ENCODE results near the gene RAC3. TPM values are rescaled to one million over a fixed set of nuclear protein-coding genes. Genes with fewer than 3 reads are reported as not detected.

The RAC3 gene
- total RNA-seq, 2 donors from 2014 or later, result 41.8 to 93.9 TPM

DNA sequence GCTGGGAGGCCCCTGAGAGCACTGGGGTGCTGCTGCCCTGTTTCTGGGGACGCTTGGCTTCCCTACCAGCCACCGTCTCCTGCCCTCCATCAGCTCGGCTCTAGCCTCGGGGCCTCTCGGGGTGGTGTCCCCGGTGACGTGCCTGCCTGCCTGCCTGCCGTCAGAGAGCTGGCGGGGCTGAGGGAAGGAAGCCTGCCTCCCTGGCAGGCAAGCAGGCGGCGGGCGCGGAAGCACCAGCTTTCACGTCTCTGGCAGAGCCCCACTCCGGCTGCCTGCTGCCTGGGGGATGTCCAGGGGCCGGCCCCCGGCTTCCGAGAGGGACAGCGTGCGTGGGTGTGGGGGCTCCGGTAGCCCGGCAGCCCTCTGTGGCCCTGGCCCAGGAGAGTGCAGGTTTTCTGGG lies 18.1 kb upstream of the RAC3 start:
- Histone ChIP-seq H3K4me1 (replicated peaks) (no peaks in the 10 kb centered on the region), H3K36me3 (no peaks in the 10 kb centered on the region), H3K9me3 (no peaks in the 10 kb centered on the region), H3K27ac (peak overlapping the region; percentile 42 to 48), H3K4me3 (no peak overlapping the region), H3K27me3 (replicated peaks; ENCODE audit: insufficient read depth) (no peaks in the 10 kb centered on the region)
- intact Hi-C loops (cut with DNase I), result no loop called here
- no peak for TF ChIP-seq POLR2A (IDR thresholded peaks at IDR 0.05)
- TF ChIP-seq, protein P1, sequence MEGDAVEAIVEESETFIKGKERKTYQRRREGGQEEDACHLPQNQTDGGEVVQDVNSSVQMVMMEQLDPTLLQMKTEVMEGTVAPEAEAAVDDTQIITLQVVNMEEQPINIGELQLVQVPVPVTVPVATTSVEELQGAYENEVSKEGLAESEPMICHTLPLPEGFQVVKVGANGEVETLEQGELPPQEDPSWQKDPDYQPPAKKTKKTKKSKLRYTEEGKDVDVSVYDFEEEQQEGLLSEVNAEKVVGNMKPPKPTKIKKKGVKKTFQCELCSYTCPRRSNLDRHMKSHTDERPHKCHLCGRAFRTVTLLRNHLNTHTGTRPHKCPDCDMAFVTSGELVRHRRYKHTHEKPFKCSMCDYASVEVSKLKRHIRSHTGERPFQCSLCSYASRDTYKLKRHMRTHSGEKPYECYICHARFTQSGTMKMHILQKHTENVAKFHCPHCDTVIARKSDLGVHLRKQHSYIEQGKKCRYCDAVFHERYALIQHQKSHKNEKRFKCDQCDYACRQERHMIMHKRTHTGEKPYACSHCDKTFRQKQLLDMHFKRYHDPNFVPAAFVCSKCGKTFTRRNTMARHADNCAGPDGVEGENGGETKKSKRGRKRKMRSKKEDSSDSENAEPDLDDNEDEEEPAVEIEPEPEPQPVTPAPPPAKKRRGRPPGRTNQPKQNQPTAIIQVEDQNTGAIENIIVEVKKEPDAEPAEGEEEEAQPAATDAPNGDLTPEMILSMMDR (IDR thresholded peaks at IDR 0.05), result no peak
- no peak for TF ChIP-seq POLR2AphosphoS5 (IDR thresholded peaks at IDR 0.05)
- WGBS, result 31% methylated on average over 18 of the region's 22 CpGs
- DNase-seq (ENCODE audit: low spot score), result no peak

DNA sequence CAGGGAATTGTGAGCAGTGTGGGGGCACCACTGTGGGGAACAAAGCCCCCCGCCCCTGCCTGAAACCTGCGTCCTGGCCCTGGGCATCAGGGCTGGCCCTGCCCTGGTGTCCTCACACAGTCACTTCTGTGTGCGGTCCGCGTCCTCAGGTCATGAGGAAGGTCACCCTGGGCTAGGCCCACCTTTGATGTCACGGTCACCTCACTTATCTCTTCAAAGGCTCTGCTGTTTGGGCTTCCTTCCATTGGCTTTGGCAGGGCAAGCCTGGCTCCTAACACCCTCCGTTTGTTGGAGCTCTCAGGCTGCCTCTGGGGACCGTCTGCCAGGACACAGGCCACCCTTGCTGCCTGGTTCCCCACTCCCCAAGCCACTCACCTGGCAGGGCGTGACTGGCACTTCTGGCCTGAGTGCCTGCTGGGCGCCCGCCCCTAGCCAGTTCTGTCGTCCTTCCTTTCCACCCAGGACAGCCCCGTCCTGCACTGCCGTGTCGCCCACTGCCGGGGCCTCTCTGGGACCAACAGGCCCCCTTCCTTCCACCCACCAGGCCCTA lies 17.6 kb upstream of the RAC3 start:
- H3K27ac ChIP-seq, result peak overlapping the region in 1 of 2 donors; percentile 48
- WGBS, result 79% methylated on average over 16 of the region's 16 CpGs
- no peak overlapping the region for H3K4me3 ChIP-seq
- no peak for TF ChIP-seq POLR2A (IDR thresholded peaks at IDR 0.05)
- H3K4me1 ChIP-seq (replicated peaks), result no peaks in the 10 kb centered on the region
- no peak for DNase-seq (ENCODE audit: low spot score)
- H3K9me3 ChIP-seq, result no peaks in the 10 kb centered on the region
- no peaks in the 10 kb centered on the region for H3K27me3 ChIP-seq (replicated peaks; ENCODE audit: insufficient read depth)
- no peaks in the 10 kb centered on the region for H3K36me3 ChIP-seq
- intact Hi-C loops (cut with DNase I), result no loop called here

DNA sequence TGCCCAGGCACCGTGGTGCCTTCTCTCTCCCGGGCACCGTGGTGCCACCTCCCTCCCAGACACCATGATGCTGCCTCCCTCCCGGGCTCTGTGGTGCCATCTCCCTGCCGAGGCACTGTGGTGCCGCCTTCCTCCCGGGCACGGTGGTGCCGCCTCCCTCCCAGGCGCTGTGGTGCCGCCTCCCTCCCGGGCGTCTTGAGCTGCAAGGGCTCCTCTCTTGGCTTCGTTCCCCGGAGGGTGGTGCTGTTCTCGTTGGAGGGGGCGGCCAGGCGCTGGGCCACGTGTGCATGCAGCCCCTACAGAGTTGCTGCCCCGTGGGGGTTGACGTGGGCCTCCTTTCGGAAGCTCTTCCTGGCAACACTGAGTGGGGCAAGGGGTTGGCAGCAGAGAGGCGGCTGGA lies 17.0 kb upstream of the RAC3 start:
- no peak overlapping the region for H3K4me3 ChIP-seq
- 50% methylated on average over 22 of the region's 23 CpGs for WGBS
- no peaks in the 10 kb centered on the region for H3K4me1 ChIP-seq (replicated peaks)
- H3K27me3 ChIP-seq (replicated peaks; ENCODE audit: insufficient read depth), result no peaks in the 10 kb centered on the region
- intact Hi-C loops (cut with DNase I), result no loop called here
- no peak for TF ChIP-seq POLR2AphosphoS5 (IDR thresholded peaks at IDR 0.05)
- TF ChIP-seq POLR2A (IDR thresholded peaks at IDR 0.05), result no peak
- TF ChIP-seq, protein P1 (IDR thresholded peaks at IDR 0.05), result no peak
- no peaks in the 10 kb centered on the region for H3K36me3 ChIP-seq
- no peak for DNase-seq (ENCODE audit: low spot score)
- no peaks in the 10 kb centered on the region for H3K9me3 ChIP-seq
- no peak overlapping the region for H3K27ac ChIP-seq

DNA sequence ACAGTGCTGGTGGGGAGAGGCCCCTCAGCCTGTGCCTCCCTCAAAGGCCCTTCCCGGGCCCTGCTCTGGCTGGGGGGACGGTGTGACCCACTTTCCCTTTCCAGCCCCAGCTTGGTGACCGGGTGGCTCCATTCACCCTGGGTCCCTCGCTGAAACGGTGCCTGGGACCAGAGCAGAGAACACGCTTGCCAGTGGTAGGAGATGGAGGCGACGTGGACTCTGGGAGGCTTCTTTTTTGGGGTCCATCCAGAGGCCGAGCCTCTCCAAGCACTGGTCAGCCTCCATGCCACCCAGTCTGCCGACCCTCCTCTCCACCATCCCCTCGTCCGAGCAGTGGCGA lies 16.5 kb upstream of the RAC3 start:
- DNase-seq (ENCODE audit: low spot score), result no peak
- TF ChIP-seq POLR2A (IDR thresholded peaks at IDR 0.05) (no peak), POLR2AphosphoS5 (IDR thresholded peaks at IDR 0.05) (no peak)
- TF ChIP-seq, protein P1 (IDR thresholded peaks at IDR 0.05), result no peak
- no peaks in the 10 kb centered on the region for H3K4me1 ChIP-seq (replicated peaks)
- no peaks in the 10 kb centered on the region for H3K36me3 ChIP-seq
- H3K4me3 ChIP-seq, result no peak overlapping the region
- intact Hi-C loops (cut with DNase I), result no loop called here
- no peaks in the 10 kb centered on the region for H3K9me3 ChIP-seq
- H3K27me3 ChIP-seq (replicated peaks; ENCODE audit: insufficient read depth), result no peaks in the 10 kb centered on the region
- 84% methylated on average over 13 of the region's 13 CpGs for WGBS
- no peak overlapping the region for H3K27ac ChIP-seq

DNA sequence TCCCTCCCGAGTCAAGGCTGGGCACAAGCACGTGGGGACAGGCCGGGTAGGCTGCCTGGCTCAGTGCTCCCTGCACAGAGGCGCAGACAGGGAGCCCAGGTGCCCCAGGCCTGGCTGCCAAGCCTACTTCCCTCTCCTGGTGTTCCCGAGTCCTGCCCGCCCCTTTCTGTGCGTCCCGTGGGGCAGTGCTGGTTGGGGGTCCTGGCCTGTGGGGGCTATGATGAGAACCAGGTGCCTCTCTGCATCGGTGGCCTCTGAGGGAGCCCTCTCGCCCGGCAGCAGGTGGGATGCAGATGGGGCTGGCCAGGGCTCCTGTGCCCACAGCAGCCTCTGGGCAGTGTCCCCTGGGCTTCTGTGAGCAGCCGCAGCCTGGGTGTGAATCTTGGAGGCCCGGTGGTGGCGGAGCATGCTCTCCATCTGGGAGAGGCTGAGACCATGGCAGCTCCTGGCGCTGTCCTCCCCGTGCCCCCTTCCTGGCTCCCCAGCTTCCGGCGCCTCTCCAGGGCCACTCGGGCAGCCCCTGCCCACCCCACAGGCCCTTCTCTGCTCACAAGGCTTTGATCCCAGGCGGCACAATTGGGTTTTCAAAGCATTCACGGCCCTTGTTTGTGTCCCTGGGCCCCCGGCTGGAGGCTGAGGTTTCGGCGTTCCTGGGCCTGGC lies 16.0 kb upstream of the RAC3 start:
- Histone ChIP-seq H3K4me3 (no peak overlapping the region), H3K4me1 (replicated peaks) (no peaks in the 10 kb centered on the region), H3K27ac (no peak overlapping the region), H3K27me3 (replicated peaks; ENCODE audit: insufficient read depth) (no peaks in the 10 kb centered on the region), H3K36me3 (no peaks in the 10 kb centered on the region), H3K9me3 (no peaks in the 10 kb centered on the region)
- WGBS, result 82% methylated on average over 24 of the region's 24 CpGs
- intact Hi-C loops (cut with DNase I), result no loop called here
- no peak for TF ChIP-seq POLR2AphosphoS5 (IDR thresholded peaks at IDR 0.05)
- TF ChIP-seq POLR2A (IDR thresholded peaks at IDR 0.05), result no peak
- TF ChIP-seq, protein P1 (IDR thresholded peaks at IDR 0.05), result no peak
- no peak for DNase-seq (ENCODE audit: low spot score)
